Caco-2 (cell line): ENCODE measurements around the gene NUP54. TPM values are rescaled to one million over a fixed set of nuclear protein-coding genes. Genes with fewer than 3 reads are reported as not detected.

Source experiments
- BruUV-seq: library from RNA; stranded (reverse); fragments of 400-500 nt; replicated peaks from 2 replicates; lab custom pipeline; 2021; lab: Mats Ljungman, UMichigan
- CTCF ChIA-PET: fragments of 300-600 bp; sonication (Branson Sonifier 250); formaldehyde crosslinking; loops from one replicate; lab custom pipeline; 2022; ENCODE audit warnings: antibody characterized with exemption; lab: Charles Lee
- POLR2A ChIA-PET: fragments of 300-600 bp; sonication (Branson Sonifier 250); formaldehyde crosslinking; loops from one replicate; lab custom pipeline; 2022; ENCODE audit warnings: antibody characterized with exemption; lab: Charles Lee
- DNase-seq, 2 experiments: peaks; one replicate each; pipeline versions ENCODE4 v3.0.0 to v3.0.0-alpha.2; 2020 to 2022
- H3K27me3 ChIP-seq: replicated peaks from 2 replicates; pipeline ENCODE4 v1.6.0; 2011; ENCODE audit warnings: low read length; ENCODE audit not compliant: control insufficient read depth, insufficient read depth
- H3K36me3 ChIP-seq: 2 replicates; pipeline ENCODE4 v1.5.1; 2011; ENCODE audit warnings: low read length; ENCODE audit not compliant: control insufficient read depth, insufficient read depth
- H3K4me1 ChIP-seq: fragments of 250-450 bp; sonication (Bioruptor Pico); 2 replicates; pipeline ENCODE4 v1.5.1; 2020; ENCODE audit warnings: mild to moderate bottlenecking
- H3K4me3 ChIP-seq: 2 replicates; pipeline ENCODE4 v1.5.1; 2011; ENCODE audit warnings: low read depth, mild to moderate bottlenecking, control low read depth, low read length
- H3K9me3 ChIP-seq: fragments of 250-450 bp; sonication (Bioruptor Pico); 2 replicates; pipeline ENCODE4 v1.5.1; 2020; ENCODE audit warnings: mild to moderate bottlenecking, moderate library complexity
- H3K27ac Mint-ChIP-seq: one replicate; pipeline ENCODE4 v1.8.0; 2022; ENCODE audit warnings: mixed read lengths; ENCODE audit not compliant: unreplicated experiment
- H3K27me3 Mint-ChIP-seq: one replicate; pipeline ENCODE4 v1.8.0; 2022; ENCODE audit warnings: mixed read lengths; ENCODE audit not compliant: insufficient read depth, unreplicated experiment
- H3K36me3 Mint-ChIP-seq: one replicate; pipeline ENCODE4 v1.8.0; 2022; ENCODE audit warnings: mild to moderate bottlenecking, mixed read lengths; ENCODE audit not compliant: insufficient read depth, unreplicated experiment
- H3K4me1 Mint-ChIP-seq: one replicate; pipeline ENCODE4 v1.8.0; 2022; ENCODE audit warnings: low read depth, mixed read lengths; ENCODE audit not compliant: unreplicated experiment
- H3K4me3 Mint-ChIP-seq: one replicate; pipeline ENCODE4 v1.8.0; 2022; ENCODE audit warnings: mild to moderate bottlenecking, moderate library complexity, mixed read lengths; ENCODE audit not compliant: unreplicated experiment
- H3K9me3 Mint-ChIP-seq: one replicate; pipeline ENCODE4 v1.8.0; 2022; ENCODE audit warnings: mixed read lengths; ENCODE audit not compliant: unreplicated experiment
- CTCF ChIP-seq, 2 experiments: fragments of 200-600 bp in 1 of 2; IDR thresholded peaks; 1 replicate in 1 of 2; 2 replicates in 1 of 2; pipeline versions ENCODE4 v1.5.1 to v1.8.0; 2011 to 2022; ENCODE audit warnings: antibody characterized with exemption in 1 of 2, control low read depth in 1 of 2, inconsistent platforms in 1 of 2, low read depth in 1 of 2, low read length in 1 of 2, mild to moderate bottlenecking in 1 of 2, moderate library complexity in 1 of 2; ENCODE audit not compliant: insufficient read depth in 1 of 2, severe bottlenecking in 1 of 2, unreplicated experiment in 1 of 2
- intact Hi-C: fragments of 100-400 bp; cut with micrococcal nuclease; formaldehyde crosslinking; loops from one replicate; pipeline ENCODE4 v1.10.0; 2022; ENCODE audit not compliant: unreplicated experiment
- total RNA-seq: library from RNA; stranded (reverse); gene quantifications from 2 replicates; pipeline ENCODE4 v1.2.3, GENCODE V29; 2022

NUP54 gene
- total RNA-seq, 1 experiment from 2014 or later: 68.8 TPM

GRCh38 chr4:76095568-76095967, 52.6 kb downstream of the NUP54 start:
- Histone ChIP-seq H3K36me3 (no peaks in the 10 kb centered on the region), H3K4me3 (no peak overlapping the region), H3K9me3 (no peaks in the 10 kb centered on the region), H3K27me3 (no peaks in the 10 kb centered on the region), H3K4me1 (no peaks in the 10 kb centered on the region)
- H3K4me3 Mint-ChIP-seq: no peak overlapping the region
- intact Hi-C loops: no loop called here
- no peaks in the 10 kb centered on the region for H3K9me3 Mint-ChIP-seq
- CTCF ChIA-PET: no interaction called here
- POLR2A ChIA-PET: no interaction called here
- no peak for DNase-seq
- H3K4me1 Mint-ChIP-seq: no peaks in the 10 kb centered on the region
- no peaks in the 10 kb centered on the region for H3K36me3 Mint-ChIP-seq
- no TSS peak for BruUV-seq
- H3K27ac Mint-ChIP-seq: no peak overlapping the region
- no peak for TF ChIP-seq CTCF (IDR thresholded peaks at IDR 0.05; ENCODE audit: insufficient read depth in 1 of 2, low read depth in 1 of 2, low read length in 1 of 2, severe bottlenecking in 1 of 2, unreplicated experiment in 1 of 2)
- H3K27me3 Mint-ChIP-seq: peaks cover 2% of the 10 kb centered on the region

GRCh38 chr4:76091052-76091451, 57.1 kb downstream of the NUP54 start:
- TF ChIP-seq CTCF (IDR thresholded peaks at IDR 0.05; ENCODE audit: insufficient read depth in 1 of 2, low read depth in 1 of 2, low read length in 1 of 2, severe bottlenecking in 1 of 2, unreplicated experiment in 1 of 2): no peak
- no peaks in the 10 kb centered on the region for H3K27me3 ChIP-seq
- no peaks in the 10 kb centered on the region for H3K4me1 ChIP-seq
- DNase-seq: no peak
- Mint-ChIP-seq H3K27ac (no peak overlapping the region), H3K4me1 (peaks cover 5% of the 10 kb centered on the region), H3K9me3 (no peaks in the 10 kb centered on the region), H3K4me3 (no peak overlapping the region), H3K27me3 (peaks cover 2% of the 10 kb centered on the region), H3K36me3 (no peaks in the 10 kb centered on the region)
- ChIA-PET POLR2A (no interaction called here), CTCF (no interaction called here)
- H3K9me3 ChIP-seq: no peaks in the 10 kb centered on the region
- H3K4me3 ChIP-seq: no peak overlapping the region
- H3K36me3 ChIP-seq: no peaks in the 10 kb centered on the region
- intact Hi-C loops: no loop called here
- BruUV-seq: no TSS peak

- POLR2A ChIA-PET: no interaction called here
- no peak for DNase-seq
Measured at GRCh38 chr4:76090241-76090691, 57.9 kb downstream of the NUP54 start.

More at GRCh38 chr4:76090241-76090691, 57.9 kb downstream of the NUP54 start:
- no peaks in the 10 kb centered on the region for H3K9me3 Mint-ChIP-seq
- no peaks in the 10 kb centered on the region for H3K9me3 ChIP-seq
- H3K27me3 ChIP-seq: no peaks in the 10 kb centered on the region
- H3K4me3 Mint-ChIP-seq: no peak overlapping the region
- CTCF ChIA-PET: no interaction called here
- BruUV-seq: no TSS peak
- H3K4me3 ChIP-seq: no peak overlapping the region
- no peaks in the 10 kb centered on the region for H3K4me1 ChIP-seq
- peaks cover 2% of the 10 kb centered on the region for H3K27me3 Mint-ChIP-seq
- TF ChIP-seq CTCF (IDR thresholded peaks at IDR 0.05; ENCODE audit: insufficient read depth in 1 of 2, low read depth in 1 of 2, low read length in 1 of 2, severe bottlenecking in 1 of 2, unreplicated experiment in 1 of 2): no peak
- no peaks in the 10 kb centered on the region for H3K36me3 ChIP-seq
- H3K27ac Mint-ChIP-seq: no peak overlapping the region
- peaks cover 5% of the 10 kb centered on the region for H3K4me1 Mint-ChIP-seq
- H3K36me3 Mint-ChIP-seq: no peaks in the 10 kb centered on the region
- intact Hi-C loops: no loop called here
